Kasumi-1 (cell line): ENCODE data around the gene C1QTNF5.
A peak's percentile ranks its signal among the peaks of the same experiment; 100 is the strongest.

Experiments used
- DNase-seq, 2 experiments: peaks; one replicate each; lab custom pipeline; 2025; lab: John Stamatoyannopoulos, UW

C1QTNF5 gene

DNA sequence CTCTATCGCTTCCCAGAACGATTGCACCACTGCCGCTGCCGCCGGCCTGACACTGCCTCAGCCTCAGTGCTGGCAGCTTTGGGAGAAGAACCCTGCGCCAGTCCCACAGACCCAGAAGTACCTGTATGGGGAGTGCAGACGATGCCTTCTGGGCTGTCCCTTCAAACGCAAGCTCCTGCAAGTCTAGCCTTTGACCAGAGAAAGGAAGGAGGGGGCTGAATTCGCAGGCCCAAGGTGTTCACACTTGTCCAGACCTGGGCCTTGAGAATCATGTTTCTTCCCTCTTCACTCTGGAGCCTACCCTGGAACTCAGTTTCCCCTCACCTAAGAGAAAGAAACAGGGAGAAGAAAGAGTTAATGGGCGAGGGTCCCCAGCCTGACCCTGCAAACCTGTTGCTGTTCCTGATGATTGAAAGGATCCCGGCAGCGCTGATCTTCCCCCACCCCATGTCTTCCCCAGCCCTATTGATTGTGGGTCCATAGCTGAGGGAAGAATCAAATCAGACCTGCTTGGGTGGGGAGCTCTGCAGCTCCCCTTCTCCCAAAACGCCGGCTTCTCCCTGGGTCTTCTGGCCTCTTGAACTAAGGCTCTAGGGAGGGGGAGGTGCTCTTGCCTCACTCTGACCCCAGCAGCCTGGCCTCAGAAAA, 23.0 kb downstream of the C1QTNF5 start:
- no peak for DNase-seq

DNA sequence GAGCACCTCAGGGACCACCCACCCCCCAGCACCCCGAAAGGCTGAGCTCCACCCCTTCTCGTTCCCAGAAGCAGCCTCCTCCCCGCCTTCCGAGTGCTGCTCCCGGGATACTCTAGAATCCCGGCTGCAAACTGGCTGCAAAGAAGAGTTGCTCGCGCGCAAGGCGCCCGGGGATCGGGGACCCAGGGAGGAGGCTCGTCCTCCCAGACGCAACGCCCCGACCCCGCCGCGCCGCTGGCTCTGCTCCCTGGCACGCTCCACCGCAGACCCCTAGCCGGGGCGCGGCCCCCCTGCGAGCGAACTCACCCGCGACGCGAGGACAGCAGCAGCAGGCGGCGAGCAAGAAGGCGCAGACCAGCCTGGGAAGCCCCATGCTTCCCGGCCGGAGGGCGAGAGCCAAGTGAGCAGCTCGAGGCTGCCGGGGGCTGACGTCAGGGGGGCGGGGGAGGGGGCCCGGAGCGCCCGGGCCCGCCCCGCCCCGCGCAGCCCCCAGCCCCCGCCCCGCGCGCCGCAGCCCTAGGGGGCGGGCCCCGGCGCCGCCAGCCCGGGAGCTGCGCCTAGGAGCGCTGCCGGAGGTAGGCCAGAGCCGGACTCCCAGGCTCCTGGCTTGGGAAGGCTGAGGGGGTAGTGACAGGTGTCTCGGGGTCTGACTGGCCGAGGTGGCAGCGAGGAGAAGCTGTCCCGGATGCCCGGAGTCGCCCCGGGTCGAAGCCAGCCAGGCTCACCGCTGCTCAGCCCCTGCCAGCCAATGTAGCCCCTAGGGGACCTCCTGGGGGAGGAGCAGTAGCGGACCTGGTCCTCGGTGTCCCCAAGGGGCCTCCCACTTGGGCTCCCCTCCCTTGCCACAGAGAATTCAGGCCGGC, 23.7 kb downstream of the C1QTNF5 start, which contains the start of gene MCAM:
TSS of gene MCAM (minus strand) at position 402 of the 863 bp plus-strand sequence. CDS start at position 373, 29 bp downstream.
- no peak for DNase-seq

DNA sequence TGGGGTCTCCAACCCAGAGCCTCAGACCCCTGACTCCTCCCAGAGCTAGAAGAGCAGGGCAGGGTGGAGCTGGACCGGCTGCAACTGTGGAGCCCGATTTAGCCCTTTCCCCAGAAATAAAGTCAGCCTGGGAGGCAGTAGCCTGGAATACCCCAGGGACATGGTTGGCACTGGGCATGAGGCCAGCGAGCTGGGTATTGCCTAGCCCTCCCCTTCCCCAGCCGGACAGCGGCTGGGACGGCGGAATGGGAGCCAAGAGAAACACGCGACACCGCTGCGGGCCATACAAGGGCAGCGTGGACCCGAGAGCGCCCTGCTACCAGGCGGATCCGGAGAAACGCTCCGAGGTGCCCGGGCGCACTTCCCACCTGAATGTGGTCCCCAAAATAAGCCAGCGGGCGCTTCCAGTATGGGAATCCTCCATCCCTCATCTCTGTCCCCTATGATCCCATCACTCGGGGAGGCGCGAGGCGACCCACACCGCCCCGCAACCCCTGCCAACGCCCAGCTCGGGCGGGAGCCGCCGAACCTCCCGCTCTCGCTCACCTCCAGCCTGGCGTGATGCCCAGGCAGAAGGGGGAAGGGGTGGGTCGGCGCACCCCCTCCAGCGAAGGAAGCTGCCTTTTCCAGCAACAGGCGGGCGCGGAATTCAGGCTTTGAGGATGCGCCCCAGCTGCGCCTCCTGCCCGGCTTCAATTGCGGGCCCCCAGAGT, 24.5 kb downstream of the C1QTNF5 start:
- DNase-seq, result no peak

DNA sequence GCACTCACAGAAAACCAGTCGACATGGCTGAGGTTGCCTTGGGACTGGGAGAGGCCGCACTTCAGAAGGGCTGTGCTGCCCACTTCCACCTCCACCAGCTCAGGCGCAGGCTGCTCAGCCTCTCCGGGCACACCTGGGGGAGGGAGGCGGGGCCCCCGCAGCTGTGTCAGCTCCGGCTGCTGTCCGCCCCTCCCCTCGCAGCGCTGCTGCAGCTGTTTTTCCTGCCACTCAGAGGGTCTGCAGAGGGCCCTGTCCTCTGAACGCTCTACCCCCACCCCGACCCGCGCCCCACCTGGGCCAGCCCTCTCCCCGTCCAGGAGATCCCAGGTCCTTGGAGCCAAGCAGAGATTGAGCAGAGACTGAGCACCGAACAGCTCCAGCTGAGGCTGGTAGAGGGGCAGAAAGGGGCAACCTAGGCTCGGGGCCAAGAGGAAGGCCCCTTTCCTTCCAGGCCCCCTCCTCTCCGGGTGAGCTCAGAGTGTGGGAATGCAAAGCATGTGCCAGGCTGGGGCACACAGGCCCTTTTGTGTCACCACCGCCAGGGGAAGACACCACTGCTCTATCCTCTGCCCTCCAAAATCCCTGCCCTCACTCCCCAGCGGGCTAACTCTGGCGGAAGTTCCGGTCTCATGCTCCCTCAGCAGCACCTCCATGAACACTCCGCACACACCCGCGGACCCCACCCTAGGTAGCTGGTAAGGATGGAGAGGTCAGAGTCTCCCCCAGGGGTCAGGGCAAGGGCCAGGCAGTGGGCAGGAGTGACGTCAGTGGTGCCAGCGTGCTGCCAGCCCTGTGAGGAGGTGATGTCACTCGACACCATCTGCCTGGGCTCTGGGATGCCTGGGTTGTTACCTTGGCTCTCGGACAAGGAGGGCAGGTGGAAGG, 25.3 kb downstream of the C1QTNF5 start:
- no peak for DNase-seq

DNA sequence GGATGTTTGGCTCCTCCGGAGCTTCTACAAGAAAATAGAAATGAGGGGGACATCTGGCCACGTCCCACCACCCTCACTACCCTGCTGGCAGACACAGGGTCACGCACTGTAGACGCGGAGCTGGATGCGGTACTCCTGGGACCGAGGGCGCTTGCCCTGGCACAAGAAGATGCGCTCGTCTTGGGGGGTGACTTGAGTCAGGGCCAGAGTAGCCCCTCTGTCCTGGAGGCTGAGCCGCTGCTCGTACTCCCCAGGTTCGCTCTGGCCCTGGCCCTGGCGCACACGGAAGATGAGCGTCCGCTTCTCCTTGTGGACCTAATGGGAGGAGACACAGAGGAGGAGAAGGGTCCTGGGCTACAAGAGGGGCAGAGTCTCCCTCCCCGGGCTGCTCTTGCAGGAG, 26.0 kb downstream of the C1QTNF5 start:
- DNase-seq, result no peak

DNA sequence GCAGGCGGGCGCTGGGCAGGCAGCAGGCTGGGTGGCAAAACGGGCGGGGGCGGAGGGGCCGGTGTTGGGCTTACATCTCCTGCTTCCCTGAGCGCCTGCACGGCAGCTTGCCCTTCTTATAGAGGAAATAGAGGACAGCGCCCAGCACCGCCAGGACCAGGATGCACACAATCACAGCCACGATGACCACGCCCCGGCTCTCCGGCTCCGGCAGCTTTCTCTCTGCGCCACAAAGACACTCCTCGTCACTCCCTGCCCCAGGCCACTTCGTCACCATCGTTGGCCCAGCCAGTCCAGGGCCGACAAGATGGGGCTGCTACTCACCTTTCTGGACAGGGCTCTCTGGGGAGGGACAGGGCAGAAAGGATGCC, 30.0 kb downstream of the C1QTNF5 start:
- DNase-seq, result no peak

DNA sequence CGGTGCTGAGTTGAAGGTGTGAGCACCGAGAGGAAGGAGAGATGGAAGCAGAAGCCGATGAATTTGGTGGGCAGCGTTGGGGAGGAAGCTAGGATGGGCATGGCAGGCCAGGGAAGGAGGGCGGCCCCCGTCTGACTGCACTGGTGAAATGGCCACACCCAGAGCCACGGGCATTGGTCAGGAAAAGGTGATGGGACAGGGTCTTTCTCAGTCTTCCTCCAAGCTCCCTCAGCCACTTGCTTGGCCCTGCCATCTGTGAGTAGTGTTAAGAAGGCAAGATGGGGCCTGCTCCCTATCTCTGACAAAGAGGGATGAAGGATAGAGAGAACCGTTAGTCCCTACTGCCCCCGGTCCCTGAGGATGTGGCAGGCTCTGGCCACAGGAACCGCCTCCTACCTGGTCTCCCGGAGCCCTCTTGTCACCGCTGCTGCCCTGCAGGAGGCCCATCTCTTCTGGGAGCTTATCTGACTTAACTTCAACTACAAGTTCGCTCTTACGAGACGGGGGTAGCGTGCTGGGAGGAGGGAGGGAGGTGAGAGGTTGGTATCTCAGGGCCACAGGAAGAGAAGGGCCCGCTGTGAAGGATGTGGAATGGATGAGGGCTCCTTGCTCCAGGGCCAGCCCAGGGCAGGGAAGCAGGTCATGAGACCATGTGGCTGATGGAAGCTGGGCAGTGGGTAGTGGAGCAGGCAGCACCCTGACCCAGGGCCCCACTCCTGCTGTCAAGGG, 30.6 kb downstream of the C1QTNF5 start:
- no peak for DNase-seq

DNA sequence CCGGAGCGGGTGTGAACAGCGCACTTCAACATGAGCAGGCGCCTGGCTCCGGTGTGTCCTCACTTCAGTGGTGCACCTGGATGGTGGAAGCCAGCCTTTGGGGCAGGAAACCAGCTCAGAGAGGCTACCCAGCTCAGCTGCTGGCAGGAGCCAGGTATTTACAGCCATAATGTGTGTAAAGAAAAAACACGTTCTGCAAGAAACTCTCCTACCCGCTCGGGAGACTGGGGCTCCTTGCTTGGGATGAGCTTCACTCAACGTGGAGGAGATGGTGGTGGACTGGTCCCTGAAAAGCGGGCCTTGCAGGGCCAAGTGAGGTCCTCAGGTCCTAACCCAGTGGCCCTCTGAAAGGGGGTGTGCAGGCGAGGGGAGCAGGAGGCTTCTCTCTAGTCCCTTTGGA, 31.3 kb downstream of the C1QTNF5 start:
- DNase-seq, result no peak

DNA sequence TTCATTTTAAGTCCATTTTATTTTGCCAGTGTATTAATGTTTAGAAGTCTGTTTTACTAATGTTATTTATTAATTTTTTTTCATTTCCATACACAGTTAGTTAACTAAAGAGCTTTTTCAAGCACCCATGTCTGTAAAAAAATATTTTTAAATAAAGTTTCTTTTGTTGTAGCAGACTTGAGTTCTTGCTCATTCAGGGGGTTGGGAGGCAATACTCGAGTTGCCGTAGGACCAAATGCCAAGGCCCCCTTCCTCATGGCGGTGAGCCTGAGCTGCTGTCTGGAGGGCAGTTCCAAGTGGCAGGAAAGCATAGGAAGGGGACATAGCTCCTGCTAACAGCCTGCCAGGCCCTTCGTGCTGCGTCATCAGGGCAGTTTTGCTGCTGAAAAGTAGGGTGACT, 32.7 kb downstream of the C1QTNF5 start:
- DNase-seq, result no peak

DNA sequence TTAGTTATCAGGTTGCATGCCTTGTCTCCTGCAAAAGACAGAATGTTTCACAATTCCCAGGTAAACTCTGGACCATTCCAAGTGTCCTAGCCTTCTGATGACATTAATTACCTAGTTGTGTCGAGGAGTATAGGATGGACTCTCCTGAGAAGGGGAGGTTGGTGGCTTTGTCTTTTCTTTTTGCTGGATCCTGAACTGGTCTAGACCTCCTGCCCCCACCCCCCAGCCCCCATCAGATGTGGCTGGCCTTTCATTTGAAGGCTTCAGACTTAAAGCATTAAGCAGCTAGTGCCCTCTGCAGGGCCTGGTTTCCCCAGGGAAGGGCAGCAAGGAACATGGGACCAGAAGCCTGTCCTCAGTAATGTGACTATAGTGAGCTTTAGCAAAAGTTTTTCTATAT, 33.5 kb downstream of the C1QTNF5 start:
- DNase-seq, result no peak

DNA sequence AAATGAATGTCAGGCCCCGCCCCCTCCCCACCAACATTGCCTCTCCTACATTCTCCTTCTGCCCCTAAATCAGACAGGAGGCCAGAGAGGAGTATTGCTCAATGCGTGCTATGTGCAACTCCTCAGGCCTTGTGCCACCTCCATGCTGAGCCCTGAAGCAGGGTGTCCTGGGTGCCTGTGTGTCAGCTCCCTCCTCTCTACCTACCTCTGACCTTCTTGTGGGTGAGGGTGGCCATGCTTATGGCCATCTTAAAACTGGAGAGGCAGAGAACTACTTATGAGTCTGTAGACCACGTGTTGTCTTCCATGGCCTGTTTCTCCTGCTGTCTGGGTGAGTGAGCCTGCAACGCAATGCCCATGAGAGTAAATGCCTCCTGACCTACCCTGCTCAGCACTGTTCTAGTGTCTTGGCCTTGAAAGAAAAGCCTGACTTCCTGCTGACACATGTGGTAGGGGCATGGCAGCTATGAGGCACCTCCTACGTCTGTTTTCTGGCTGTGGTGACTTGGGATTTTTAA, 34.3 kb downstream of the C1QTNF5 start:
- no peak for DNase-seq

DNA sequence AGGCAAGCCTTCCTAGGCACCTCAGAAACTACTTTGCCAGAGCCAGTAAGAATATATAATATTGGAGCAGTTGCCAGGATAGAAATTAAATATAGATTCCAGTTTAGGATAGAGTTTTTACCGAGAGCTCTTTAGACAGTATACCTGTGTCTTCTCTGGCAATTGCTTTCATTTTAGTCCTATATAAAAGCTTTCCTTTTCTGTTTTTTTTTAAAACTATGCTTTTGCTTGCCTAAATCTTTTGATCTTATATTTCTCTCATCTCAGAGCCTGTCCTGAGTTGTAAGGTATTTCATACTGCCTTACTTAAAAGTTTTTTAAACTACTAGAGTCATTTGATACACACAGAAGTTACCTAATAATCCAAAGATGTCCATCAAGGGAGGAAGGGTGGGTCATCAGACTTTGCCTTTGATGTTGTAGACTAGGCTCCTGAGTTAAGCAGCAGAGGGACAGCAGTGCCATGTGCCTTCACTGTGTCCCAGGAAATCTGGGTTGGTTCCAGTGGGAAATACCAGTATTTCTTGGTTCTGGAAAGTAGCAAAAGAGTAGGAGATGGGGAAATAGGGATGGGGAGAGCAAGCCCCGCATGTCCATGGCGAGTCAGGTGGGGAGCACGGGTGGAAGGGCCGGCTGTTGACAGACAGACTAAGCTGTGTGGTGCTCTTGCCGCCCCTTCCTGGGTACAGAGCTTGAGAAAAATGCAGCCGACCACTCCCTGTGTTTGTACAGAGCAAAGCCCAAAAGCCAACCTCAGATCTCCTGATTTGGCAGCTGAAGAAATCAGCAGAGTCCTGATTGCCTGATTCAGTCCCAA, 34.9 kb downstream of the C1QTNF5 start:
- DNase-seq, result no peak

DNA sequence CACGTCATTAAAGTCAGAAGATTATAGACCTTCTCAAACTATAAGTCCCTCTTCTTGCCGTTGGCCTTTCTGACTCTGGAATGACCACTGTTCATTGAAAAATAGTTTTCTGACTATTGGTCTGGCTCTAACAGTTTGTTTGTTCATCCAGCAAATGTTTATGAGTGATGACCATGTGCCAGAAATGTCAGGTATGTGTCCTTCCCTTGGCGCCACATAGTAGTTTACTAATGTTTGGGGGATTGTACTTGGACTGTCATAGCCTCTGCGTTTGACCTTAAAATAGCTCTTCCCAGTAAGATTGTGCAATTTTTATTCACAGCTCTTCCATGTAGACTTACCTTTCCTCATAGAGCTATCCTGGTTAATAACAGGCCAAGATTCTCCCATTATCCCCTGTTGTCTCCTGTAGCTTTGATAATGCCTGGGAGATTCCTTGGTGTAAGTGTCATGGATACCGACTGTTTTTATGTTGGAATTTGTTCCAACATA, 37.4 kb downstream of the C1QTNF5 start:
- DNase-seq, result no peak

DNA sequence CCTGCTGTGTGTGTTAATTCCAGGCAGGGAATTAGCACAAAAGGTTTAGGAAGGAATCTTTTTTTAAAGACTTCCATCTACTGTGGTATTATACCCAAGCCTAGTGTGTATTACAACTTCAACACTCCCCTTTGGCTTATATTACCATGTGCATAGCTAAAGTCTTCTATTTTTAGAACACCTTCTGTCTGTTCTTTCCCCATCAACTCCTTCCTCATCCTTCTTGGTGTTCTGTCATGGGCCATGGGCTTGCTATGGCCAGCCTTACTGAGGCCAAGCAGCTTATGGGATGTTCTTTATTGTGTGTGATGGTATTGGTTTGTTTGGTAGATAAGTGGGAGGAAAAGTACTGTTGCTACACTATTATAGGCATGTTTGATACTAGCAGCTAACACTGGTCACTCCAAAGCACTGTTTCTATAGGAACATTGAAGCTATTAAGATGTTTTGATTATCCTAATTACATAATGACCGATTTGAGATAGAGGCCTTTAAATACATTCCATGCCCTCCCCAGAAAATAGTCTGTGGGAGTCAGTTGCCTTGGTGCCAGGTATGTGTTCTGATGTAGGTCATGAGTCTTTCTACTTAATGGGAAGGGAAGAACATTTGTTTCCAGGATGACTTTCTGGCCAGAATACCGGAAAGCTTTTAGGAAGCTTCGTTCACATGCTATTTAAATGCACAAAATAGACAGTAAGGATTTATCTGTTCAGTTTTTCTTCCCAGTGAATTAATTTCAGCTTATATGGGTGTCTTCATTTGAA, 40.3 kb downstream of the C1QTNF5 start:
- no peak for DNase-seq

DNA sequence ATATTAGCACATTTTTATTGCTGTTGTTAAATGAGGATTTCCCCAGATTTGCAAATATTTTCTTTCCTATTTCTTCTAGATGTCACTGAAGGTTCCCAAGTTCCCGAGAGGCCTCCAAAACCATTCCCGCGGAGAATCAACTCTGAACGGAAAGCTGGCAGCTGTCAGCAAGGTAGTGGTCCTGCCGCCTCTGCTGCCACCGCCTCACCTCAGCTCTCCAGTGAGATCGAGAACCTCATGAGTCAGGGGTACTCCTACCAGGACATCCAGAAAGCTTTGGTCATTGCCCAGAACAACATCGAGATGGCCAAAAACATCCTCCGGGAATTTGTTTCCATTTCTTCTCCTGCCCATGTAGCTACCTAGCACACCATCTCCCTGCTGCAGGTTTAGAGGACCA, 41.3 kb downstream of the C1QTNF5 start:
- DNase-seq, result no peak

DNA sequence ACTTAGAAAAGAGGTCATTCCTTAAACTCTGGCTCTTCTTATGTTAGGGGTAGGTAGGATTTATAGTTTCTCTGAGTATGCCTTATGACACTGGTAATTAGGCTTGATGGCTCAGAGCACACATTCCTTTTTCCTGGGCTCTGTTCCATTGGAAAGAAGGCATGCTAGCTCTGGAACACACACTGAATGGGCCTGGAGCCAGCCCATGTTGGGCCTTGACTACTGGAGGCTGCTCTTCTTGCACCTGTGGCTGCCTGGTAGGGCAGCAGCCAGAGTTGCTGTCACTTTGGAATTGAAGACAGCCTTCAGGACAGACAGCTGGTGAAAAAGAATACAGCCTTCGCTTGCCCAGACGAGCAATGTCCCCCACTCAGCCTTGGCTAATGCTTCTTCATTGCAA, 42.0 kb downstream of the C1QTNF5 start:
- DNase-seq, result no peak

DNA sequence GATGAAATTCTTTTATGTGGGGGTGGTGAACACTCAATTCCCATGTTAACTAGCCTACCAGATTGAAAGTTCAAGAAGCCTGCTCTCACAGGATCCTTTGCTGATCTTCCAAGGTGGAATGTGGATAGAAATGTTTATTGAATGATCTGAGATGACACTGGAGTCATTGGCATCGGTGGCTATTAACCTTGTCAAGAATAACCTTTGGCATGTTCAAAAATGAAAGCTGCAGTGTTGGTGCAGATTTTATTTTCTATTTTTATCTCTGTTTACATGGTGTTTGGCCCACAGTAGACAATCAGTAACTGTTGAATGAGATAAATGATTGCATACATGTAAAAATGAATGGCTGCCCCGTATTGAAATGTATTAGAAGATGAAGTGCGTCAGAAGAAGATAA, 42.7 kb downstream of the C1QTNF5 start:
- DNase-seq, result no peak

DNA sequence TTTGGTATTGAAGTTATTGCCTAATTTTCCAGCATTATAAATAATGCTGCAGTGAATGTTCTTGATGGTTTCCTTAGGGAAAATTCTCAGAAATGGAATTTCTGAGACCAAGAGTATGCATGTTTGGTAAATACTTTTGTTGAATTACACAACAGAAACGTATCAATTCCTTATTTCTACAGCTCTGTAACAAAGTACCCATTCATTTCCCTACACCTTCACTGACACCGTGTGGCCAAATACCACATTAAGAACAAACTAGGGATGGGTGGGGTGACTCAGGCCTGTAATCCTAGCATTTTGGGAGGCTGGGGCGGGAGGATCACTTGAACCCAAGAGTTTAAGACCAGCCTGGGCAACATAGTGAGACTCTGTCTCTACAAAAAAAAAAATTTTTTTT, 45.5 kb downstream of the C1QTNF5 start:
- DNase-seq, result peak; percentile 22 to 38

DNA sequence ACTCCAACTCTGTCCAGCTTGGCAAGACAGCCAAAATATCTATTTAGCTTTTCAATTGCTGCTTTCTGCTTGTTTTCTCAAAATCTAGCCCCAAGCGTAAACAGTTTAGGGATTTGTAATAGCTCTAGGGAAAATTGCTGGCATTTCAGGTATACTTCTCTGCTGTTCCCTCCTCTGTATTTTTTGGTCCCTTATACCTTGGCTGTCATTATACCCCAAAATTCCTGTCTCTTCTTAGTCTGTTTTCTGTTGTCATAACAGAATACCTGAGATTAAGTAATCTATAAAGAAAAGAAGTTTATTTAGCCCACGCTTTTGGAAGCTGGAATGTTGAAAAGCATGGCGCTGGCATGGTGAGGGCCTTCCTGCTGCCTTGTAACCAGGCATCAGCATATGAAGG, 47.2 kb downstream of the C1QTNF5 start:
- DNase-seq, result no peak
